Kidney (tissue), 14 donors: ENCODE measurements around the gene RNU6-9. TPM values are rescaled to one million over a fixed set of nuclear protein-coding genes. Genes with fewer than 3 reads are reported as not detected.
A peak's percentile ranks its signal among the peaks of the same experiment; 100 is the strongest.

Experiments
- DNase-seq, 5 donors: peaks; one replicate each; pipeline ENCODE4 v3.0.0-alpha.2; 2013 to 2020
- FAIRE-seq: peaks from 2 replicates; lab custom pipeline; 2012; peaks lifted over from hg19 to GRCh38; lab: Jason Lieb, UNC
- H3K27ac ChIP-seq, 2 donors: one replicate each; pipeline ENCODE4 v1.7.0; 2013; ENCODE audit warnings: low read depth in 2 of 2, low read length in 2 of 2, inconsistent platforms in 1 of 2
- H3K27me3 ChIP-seq: one replicate; pipeline ENCODE4 v1.7.1; 2013; ENCODE audit warnings: low read length, inconsistent platforms; ENCODE audit not compliant: control insufficient read depth, insufficient read depth
- H3K36me3 ChIP-seq, 3 donors: one replicate each; pipeline versions ENCODE4 v1.7.0 to v1.7.1; 2013; ENCODE audit warnings: low read length in 3 of 3, control low read depth in 1 of 3, inconsistent platforms in 1 of 3; ENCODE audit not compliant: insufficient read depth in 3 of 3, control insufficient read depth in 2 of 3
- H3K4me1 ChIP-seq, 3 donors: one replicate each; pipeline versions ENCODE4 v1.7.0 to v1.7.1; 2013; ENCODE audit warnings: low read length in 3 of 3, inconsistent platforms in 1 of 3, low read depth in 1 of 3; ENCODE audit not compliant: control insufficient read depth in 2 of 3, insufficient read depth in 2 of 3
- H3K4me3 ChIP-seq, 3 donors: one replicate each; pipeline versions ENCODE4 v1.7.0 to v1.8.1; 2013; ENCODE audit warnings: low read length in 3 of 3, control low read depth in 1 of 3, inconsistent platforms in 1 of 3
- H3K9ac ChIP-seq, 3 donors: one replicate each; pipeline versions ENCODE4 v1.7.0 to v1.7.1; 2013; ENCODE audit warnings: low read length in 3 of 3, control low read depth in 1 of 3, inconsistent platforms in 1 of 3
- H3K9me3 ChIP-seq, 3 donors: one replicate each; pipeline versions ENCODE4 v1.7.0 to v1.7.1; 2013; ENCODE audit warnings: low read length in 3 of 3, control low read depth in 1 of 3, inconsistent platforms in 1 of 3; ENCODE audit not compliant: control insufficient read depth in 2 of 3, insufficient read depth in 1 of 3
- intact Hi-C: fragments of 100-400 bp; cut with DNase I; formaldehyde crosslinking; loops from one replicate; pipeline ENCODE4 v1.11.1; 2022
- polyA plus RNA-seq: library from polyadenylated mRNA; stranded (reverse); fragments of 350-450 nt; fragmentation: Illumina TruSeq; extraction: RNeasy Lipid Tissue Mini Kit (QIAGEN cat#74804); gene quantifications from one replicate; pipeline ENCODE4 v1.2.3, GENCODE V29; 2014; ENCODE audit warnings: low read depth, low replicate concordance; ENCODE audit not compliant: insufficient read depth
- total RNA-seq: library from RNA; stranded (reverse); fragmentation: NEBNext Ultra II Directional; extraction: Animal tissue kit (Norgen Biotek cat#: 25700); gene quantifications from one replicate; pipeline ENCODE4 v1.2.1, GENCODE V29; 2021
- TF ChIP-seq, protein P1 (sequence below): IDR thresholded peaks from 3 replicates; pipeline ENCODE4 v1.5.1; 2012; ENCODE audit warnings: mild to moderate bottlenecking, moderate library complexity, borderline replicate concordance; ENCODE audit not compliant: insufficient read depth; ENCODE audit errors: extremely low read depth
- donor health status: control.
- donor health status: control.
- donor health status: control.
- donor health status: control.
- donor health status: control.
- donor health status: DM: yes; HTN: yes; CAD: no.
- donor health status: Normal renal cell carcinoma (clear cell type).

The RNU6-9 gene
- total and polyA plus RNA-seq, 2 donors from 2014 or later: not detected

DNA sequence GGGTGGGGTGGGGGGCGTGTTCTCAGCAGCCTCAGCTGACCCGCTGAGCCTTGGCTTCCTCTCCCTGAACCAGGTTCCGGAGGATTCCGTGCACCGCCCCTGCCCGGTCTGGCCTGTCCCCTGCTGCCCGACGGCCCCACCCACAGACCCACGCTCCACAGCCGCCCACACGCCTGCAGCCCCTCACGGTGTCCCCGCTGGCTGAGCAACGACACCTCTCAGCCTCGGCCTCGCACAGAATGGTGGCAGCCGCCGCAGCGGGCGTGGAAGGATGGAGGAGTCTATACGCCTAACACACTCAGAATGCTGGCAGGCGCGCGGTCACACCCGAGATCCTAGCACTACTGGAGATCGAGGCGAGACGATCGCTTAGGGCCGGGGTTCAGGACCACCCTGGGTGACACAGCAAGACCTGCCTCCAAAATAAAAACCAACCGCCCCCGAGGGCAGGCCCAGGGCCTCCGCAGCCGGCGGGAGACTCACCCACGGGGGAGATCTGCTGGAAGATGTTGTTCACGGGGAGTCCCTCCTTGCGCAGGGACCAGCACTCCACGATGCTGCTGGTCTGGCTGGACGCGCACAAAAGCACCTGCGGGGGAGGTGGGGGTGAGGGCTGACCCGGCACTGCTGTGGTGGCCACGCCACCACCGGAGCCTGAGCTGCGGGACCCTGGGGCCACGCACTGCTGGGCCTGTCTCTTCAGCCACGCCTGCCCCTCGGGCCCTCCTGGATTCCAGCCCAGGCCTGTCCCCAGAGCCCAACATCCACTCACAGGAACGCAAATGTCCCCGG, 8.7 kb upstream of the RNU6-9 start:
- intact Hi-C loops: no loop called here
- DNase-seq (peak in 1 of 5 donors; percentile 71), FAIRE-seq (no peak)
- no peak overlapping the region for H3K27ac ChIP-seq
- no peaks in the 10 kb centered on the region for H3K4me1 ChIP-seq
- no peak overlapping the region for H3K9ac ChIP-seq
- no peak overlapping the region for H3K4me3 ChIP-seq
- H3K9me3 ChIP-seq: no peaks in the 10 kb centered on the region
- no peaks in the 10 kb centered on the region for H3K27me3 ChIP-seq
- TF ChIP-seq, protein P1, sequence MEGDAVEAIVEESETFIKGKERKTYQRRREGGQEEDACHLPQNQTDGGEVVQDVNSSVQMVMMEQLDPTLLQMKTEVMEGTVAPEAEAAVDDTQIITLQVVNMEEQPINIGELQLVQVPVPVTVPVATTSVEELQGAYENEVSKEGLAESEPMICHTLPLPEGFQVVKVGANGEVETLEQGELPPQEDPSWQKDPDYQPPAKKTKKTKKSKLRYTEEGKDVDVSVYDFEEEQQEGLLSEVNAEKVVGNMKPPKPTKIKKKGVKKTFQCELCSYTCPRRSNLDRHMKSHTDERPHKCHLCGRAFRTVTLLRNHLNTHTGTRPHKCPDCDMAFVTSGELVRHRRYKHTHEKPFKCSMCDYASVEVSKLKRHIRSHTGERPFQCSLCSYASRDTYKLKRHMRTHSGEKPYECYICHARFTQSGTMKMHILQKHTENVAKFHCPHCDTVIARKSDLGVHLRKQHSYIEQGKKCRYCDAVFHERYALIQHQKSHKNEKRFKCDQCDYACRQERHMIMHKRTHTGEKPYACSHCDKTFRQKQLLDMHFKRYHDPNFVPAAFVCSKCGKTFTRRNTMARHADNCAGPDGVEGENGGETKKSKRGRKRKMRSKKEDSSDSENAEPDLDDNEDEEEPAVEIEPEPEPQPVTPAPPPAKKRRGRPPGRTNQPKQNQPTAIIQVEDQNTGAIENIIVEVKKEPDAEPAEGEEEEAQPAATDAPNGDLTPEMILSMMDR: no peak
- peaks cover 4 to 28% (median 6%) of the 10 kb centered on the region in 3 donors for H3K36me3 ChIP-seq

DNA sequence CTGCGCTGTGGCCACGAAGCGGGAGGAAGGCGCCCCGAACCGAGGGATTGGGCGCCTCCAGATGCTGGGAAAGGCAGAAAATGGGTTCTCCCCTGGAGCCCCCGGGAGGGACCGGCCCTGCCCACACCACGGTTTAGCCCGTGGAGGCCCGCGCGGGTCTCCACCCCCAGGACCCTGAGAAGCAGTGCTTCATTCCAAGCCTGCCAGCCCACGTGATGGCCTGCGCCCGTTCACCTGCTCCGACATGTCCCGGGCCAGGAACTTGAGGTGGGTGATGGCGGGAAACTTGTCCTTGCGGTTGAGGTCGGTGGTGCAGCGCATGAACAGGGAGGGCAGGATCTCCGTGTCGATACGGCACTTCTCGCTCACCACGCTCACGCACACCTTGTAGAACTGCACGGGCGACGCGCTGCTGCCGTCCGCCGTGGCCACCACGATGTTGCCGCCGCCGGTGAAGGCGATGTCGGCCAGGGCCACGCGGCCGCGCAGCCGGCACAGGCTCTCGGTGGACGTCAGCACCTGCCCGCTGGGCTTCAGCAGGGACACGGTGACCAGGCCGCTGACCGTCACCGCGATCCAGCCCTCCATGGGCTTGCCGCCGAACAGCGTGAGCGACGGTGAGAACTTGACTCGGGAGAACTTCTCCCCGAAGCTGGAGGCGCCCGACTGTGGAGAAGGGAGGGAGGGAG, 7.6 kb upstream of the RNU6-9 start:
- H3K27me3 ChIP-seq: no peaks in the 10 kb centered on the region
- H3K36me3 ChIP-seq: peaks cover 4 to 28% (median 6%) of the 10 kb centered on the region in 3 donors
- no peaks in the 10 kb centered on the region for H3K4me1 ChIP-seq
- H3K27ac ChIP-seq: no peak overlapping the region
- FAIRE-seq: no peak
- no peak overlapping the region for H3K9ac ChIP-seq
- intact Hi-C loops: no loop called here
- TF ChIP-seq, protein P1: no peak
- no peak for DNase-seq
- no peak overlapping the region for H3K4me3 ChIP-seq
- no peaks in the 10 kb centered on the region for H3K9me3 ChIP-seq

DNA sequence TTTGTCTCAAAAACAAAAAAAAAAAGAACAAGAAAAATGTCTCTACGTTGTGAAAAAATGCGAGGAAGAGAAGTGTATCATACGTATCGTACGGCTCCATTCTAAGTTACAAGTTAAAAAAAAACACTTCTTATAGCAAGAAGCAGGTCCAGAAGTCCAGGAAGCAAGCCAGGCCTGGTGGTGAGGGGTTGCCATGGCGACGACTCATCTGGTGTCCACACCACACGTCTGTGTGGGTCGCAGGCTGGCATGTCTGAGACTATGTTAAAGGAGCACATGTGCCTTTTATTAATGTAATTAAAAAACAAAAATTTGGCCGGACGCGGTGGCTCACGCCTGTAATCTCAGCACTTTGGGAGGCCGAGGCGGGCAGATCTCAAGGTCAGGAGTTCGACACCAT, 6.2 kb upstream of the RNU6-9 start:
- Histone ChIP-seq H3K27ac (no peak overlapping the region), H3K9me3 (no peaks in the 10 kb centered on the region), H3K36me3 (peaks cover 2 to 21% (median 6%) of the 10 kb centered on the region in 3 donors), H3K27me3 (no peaks in the 10 kb centered on the region), H3K4me1 (peaks cover 0 to 2% (median 0%) of the 10 kb centered on the region in 3 donors), H3K4me3 (no peak overlapping the region), H3K9ac (no peak overlapping the region)
- intact Hi-C loops: no loop called here
- DNase-seq (peak in 1 of 5 donors; percentile 41), FAIRE-seq (no peak)
- TF ChIP-seq, protein P1: no peak
